HG03565 (cell line): ENCODE measurements around the gene STAT2.
"Not testable (repeated sequence)": the region's sequence is repeated elsewhere in the genome, so short reads cannot be mapped to it uniquely, and the experiment has no call there.

Experiments
- ATAC-seq: cut with Tn5 transposase; IDR thresholded peaks from one replicate; pipeline ENCODE4 v1.9.1; 2021; ENCODE audit warnings: mild to moderate bottlenecking, moderate library complexity; ENCODE audit not compliant: unreplicated experiment

Gene STAT2

DNA sequence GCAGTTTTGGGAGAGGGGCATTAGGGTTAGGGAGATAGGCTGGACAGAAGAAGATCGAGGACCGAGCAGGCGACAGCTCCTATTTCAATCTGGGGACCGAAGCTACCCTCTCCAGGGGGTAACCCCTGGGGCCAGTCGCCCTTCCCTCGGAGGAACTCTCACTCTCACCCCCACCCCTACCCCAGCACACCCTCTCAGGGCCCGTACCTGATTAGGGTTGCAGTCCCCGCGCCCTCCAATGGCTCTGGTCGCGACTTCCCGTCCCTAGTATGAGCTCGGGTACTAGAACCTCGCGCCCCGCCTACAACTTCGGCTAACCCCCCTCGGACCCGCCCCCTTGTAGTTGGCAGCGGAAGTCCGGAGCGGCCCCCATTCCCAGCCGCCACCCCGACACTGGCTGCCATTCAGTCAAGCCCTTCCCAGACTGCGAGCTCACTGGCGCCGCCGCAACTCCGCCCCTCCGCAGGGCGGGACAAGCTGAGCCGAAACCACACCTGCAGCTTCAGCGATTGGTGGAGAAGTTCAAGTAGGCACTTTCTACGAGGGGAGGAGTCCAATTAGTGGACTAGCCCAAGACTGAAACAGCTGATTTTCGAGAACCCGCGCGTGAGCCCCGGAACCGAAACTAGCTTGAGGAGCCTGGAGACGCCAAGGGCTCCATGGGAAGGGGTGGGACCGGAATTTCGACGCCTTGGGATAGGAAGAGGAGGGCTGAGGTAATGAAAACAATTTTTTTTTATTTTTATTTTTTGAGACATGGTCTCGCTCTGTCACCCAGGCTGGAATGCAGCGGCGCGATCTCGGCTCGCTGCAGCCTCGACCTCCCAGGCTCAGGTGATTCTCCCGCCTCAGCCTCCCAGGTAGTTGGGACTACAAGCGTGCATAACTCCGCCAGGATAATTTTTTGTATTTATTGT, at the start of gene STAT2:
STAT2 (minus strand) TSS at position 257 of the 917 bp plus-strand sequence. CDS start 3,536 bp downstream, outside the sequence.
- peak; percentile 93 for ATAC-seq

DNA sequence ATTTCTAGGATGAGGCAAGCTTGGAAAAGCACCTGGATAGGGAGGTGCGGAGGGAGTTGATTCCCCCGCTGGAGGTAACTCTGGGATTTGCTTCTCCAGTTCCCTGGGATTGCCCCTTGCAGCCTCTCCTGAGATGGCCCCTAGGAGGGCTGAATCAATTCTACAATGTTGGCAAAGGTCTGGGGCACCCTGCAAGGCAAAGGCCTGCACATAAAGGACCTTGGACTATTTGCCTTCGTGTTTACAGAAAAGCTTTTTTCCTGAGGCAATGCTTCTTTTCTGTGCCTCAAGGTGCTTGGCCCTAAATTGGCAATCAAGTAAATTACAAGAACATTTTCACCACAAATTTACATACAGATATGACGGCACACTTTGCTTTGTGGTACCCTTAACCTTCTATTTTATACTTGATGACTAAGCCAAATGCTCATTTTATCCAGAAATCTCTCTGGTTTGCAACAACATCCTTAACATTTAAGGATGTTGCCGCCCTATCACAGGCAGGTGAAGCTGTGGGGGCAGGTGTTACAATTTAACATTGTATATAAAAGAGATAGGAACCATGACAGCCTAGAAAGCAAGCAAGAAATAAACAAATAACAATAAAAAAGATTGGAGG, 49.0 kb upstream of the STAT2 start:
- no peak for ATAC-seq

DNA sequence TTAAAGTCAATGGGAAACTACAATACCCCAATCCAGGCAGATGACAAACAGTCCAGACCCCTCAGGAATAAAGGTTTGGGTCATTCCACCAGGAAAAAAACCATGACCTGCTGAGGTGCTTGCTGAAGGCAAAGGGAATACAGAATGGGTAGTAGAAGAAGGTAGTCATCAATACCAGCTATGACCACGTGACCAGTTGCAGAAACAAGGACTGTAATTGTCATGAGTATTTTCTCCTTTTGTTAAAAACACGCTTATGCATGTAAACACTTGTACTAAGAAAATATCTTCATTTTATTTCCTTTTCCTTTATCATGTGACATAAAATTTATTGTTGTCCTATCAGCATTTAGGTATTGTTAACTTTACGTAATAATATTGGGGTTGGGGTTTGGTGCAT, 44.3 kb upstream of the STAT2 start:
- ATAC-seq, result not testable (repeated sequence)

DNA sequence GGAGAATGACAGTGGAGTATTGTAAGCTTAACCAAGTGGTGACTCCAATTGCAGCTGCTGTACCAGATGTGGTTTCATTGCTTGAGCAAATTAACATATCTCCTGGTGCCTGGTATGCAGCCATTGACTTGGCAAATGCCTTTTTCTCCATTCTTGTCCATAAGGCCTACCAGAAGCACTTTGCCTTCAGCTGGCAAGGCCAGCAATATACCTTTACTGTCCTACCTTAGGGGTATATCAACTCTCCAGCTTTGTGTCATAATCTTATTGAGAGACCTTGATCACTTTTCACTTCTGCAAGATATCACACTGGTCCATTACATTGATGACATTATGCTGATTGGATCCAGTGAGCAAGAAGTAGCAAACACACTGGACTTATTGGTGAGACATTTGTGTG, 41.7 kb upstream of the STAT2 start:
- ATAC-seq, result not testable (repeated sequence)

GRCh38 chr12:56401125-56401524, 41.2 kb upstream of the STAT2 start:
- ATAC-seq, result not testable (repeated sequence)

DNA sequence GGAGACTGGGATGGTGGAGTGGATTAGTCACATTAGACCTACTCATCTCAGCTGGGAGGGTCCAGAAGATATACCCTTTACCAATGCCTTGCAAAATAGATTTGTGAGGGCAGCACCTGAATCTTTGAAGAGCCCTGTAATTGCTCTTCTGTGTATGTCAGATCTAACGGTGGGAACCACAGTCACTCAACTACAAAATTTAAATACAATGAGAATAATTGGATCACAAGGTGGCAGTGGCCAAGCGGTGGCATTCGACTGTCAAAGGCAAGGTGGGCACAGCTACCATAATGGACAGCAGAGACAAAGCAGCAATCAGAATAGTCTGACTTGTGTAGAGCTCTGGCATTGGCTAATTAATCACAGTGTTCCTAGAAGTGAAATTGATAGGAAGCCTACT, 39.6 kb upstream of the STAT2 start:
- ATAC-seq, result not testable (repeated sequence)

- no peak for ATAC-seq
Observed at GRCh38 chr12:56398324-56398723, 38.4 kb upstream of the STAT2 start.

DNA sequence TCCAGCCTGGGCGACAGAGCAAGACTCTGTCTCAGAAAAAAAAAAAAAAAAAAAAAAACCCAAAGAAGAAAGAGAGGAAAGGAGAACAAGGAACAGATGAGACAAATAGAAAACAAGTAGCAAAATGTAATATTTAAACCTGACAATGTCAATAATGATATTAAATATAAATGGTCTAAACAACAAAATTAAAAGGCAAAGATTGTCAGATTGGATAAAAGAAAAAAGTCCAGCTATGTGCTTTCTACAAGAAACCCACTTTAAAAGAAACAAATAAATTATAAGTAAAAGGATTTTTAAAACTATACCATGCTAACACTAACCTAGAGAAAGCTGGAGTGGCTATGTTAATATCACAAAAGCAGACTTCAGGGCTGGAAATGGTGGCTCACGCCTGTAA, 32.4 kb upstream of the STAT2 start:
- no peak for ATAC-seq

DNA sequence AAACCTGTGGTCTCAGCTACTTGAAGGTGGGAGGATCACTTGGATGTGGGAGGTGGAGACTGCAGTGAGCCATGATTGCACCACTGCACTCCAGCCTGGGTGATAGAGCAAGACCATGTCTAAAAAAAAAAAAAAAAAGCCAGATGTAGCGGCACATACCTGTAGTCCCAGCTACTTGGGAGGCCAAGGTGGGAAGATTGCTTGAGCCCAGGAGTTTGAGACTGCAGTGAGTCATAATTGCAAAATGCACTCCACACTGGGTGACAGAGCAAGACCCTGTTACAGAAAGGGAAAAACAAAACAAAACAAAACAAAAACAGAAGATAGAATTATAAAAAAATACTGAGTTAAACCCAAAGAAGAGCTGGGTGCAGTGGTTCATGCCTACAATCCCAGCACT, 31.8 kb upstream of the STAT2 start:
- ATAC-seq, result no peak

GRCh38 chr12:56389412-56389811, 29.5 kb upstream of the STAT2 start:
- no peak for ATAC-seq

DNA sequence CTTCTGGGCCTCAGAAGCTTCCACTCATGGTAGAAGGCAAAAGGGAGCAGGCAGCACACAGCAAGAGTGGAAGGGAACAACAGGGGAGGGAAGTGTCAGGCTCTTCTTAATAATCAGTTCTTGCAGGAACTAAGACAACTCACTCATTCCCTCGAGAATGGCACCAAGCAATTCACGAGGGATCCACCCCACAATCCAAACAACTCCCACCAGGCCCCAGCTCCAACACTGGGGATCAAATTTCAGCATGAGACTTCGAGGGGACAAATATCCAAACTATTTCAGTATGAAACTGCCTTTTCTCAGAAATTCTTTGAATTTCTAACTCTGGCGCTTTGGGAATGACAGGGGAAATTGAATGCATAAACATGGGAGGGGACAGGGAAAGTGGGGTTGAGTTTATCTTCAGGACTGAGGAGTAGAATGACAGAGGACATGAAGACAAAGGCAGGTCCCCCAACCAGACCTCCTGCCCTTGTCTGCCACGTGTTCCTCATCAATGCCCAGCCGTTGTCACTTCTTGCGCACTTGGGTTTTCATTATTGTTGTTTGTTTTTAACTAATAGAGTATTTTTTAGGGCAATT, 27.3 kb upstream of the STAT2 start:
- no peak for ATAC-seq

GRCh38 chr12:56385873-56386272, 26.0 kb upstream of the STAT2 start:
- ATAC-seq, result no peak

GRCh38 chr12:56382611-56383010, 22.7 kb upstream of the STAT2 start:
- no peak for ATAC-seq

DNA sequence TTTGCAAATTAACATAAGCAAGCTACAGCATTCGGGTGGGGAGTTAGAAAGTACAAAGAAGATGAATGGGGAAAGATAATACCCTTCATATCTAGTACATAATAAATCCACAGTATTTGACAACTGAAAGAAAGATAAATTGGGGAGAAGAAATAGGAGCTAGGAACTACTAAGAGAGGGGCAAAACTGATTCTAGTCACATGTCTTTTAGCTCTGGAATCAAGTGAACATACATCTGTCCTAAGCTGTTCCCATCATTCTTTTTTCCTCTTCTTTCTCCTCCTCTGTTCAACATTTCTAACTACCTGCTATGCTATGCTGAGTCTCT, 18.0 kb upstream of the STAT2 start:
- ATAC-seq, result no peak

GRCh38 chr12:56377310-56377988, 17.5 kb upstream of the STAT2 start:
- no peak for ATAC-seq

GRCh38 chr12:56375598-56376434, 15.9 kb upstream of the STAT2 start:
- ATAC-seq, result peak; percentile 53

DNA sequence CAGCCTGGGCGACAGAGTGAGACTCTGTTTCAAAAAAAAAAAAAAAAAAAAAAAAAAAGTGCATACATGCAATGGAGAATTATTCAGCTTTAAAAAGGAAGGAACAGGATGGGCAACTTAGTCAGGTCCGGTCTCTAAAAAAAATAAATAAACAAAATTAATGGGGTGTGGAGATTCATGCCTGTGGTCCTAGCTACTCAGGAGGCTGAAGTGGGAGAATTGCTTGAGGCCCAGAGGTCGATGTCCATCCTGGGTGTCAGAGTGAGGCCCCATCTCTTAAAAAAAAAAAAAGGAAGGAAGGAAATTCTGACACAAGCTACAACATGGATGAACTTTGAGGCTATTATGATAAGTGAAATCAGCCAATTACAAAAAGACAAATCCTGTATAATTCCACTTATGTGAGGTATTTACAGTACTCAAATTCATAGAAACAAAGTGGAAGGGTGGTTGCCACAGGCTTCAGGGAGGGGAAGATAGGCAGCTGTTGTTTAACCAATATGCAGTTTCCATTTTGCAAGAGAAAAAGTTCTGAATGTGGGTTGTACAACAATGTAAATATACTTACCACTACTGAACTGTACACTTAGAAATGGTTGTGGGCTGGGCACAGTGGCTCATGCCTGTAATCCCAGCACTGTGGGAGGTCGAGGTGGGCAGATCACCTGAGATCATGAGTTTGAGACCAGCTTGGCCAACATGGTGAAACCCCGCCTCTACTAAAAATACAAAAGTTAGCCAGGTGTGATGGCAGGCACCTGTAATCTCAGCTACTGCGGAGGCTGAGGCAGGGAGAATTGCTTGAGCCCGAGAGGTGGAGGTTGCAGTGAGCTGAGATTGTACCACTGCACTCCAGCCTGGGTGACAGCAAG, 15.1 kb upstream of the STAT2 start:
- no peak for ATAC-seq

DNA sequence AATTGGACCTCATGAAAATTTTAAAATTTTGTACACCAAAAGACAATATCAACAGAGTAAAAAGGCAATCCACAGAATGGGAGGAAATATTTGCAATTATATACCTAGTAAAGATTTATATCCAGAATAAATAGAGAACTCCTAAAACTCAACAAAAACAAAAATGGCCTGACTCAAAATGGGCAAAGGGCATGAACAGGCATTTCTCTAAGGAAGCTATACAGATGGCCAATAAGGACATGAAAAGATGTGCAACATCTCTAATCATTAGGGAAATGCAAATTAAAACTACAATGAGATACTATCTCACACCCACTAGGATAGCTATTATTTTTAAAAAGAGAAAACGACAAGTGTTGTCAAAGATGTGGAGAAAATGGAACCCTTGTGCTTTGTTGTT, 13.6 kb upstream of the STAT2 start:
- no peak for ATAC-seq

DNA sequence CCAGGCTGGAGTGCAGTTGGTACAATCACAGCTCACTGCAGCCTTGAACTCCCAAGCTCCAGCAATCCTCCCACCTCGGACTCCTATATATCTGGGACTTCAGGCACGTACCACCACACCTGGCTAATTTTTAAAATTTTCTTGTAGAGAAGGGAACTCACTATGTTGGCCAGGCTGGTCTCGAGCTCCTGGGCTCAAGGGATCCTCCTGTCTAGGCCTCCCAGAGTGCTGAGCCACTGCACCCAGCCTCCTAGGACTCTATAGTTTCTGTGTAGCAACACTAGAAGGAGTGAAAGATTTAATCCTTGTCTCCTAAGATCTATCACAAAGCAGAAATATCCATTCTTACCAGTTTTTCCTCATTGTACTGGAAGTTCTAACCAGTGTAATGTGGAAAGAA, 7.0 kb upstream of the STAT2 start:
- no peak for ATAC-seq
